Smooth muscle cell (in vitro differentiated cells): ENCODE results near the gene DLEU7. TPM values are rescaled to one million over a fixed set of nuclear protein-coding genes. Genes with fewer than 3 reads are reported as not detected.

Source experiments
- DNase-seq: peaks from one replicate; lab custom pipeline; 2025; ENCODE audit not compliant: unreplicated experiment; lab: John Stamatoyannopoulos, UW
- H2AFZ ChIP-seq: fragments of 200-600 bp; sonication (generic); 2 replicates; pipeline ENCODE4 v1.6.0; 2016; ENCODE audit warnings: antibody characterized with exemption, low read depth, mild to moderate bottlenecking
- H3F3A ChIP-seq: fragments of 200-600 bp; sonication (generic); 2 replicates; pipeline ENCODE4 v1.6.0; 2017; ENCODE audit warnings: antibody characterized with exemption, low read depth
- H3K27ac ChIP-seq: fragments of 200-600 bp; sonication (generic); 2 replicates; pipeline ENCODE4 v1.5.1; 2016; ENCODE audit warnings: low read depth, mild to moderate bottlenecking
- H3K27me3 ChIP-seq: fragments of 200-600 bp; sonication (generic); 2 replicates; pipeline ENCODE4 v1.6.1; 2016; ENCODE audit warnings: low read depth, mild to moderate bottlenecking
- H3K36me3 ChIP-seq: fragments of 200-600 bp; sonication (generic); 2 replicates; pipeline ENCODE4 v1.5.1; 2016; ENCODE audit warnings: low read depth
- H3K4me1 ChIP-seq: fragments of 200-600 bp; sonication (generic); 2 replicates; pipeline ENCODE4 v1.5.1; 2016; ENCODE audit warnings: low read depth
- H3K4me2 ChIP-seq: fragments of 200-600 bp; sonication (generic); 2 replicates; pipeline ENCODE4 v1.6.0; 2016; ENCODE audit warnings: mild to moderate bottlenecking
- H3K4me3 ChIP-seq: fragments of 200-600 bp; sonication (generic); 2 replicates; pipeline ENCODE4 v1.5.1; 2016; ENCODE audit warnings: mild to moderate bottlenecking
- H3K79me2 ChIP-seq: fragments of 200-600 bp; sonication (generic); 2 replicates; pipeline ENCODE4 v1.6.0; 2016; ENCODE audit warnings: low read depth, mild to moderate bottlenecking
- H3K9ac ChIP-seq: fragments of 200-600 bp; sonication (generic); 2 replicates; pipeline ENCODE4 v1.6.0; 2016; ENCODE audit warnings: low read depth
- H3K9me3 ChIP-seq: fragments of 200-600 bp; sonication (generic); replicated peaks from 2 replicates; pipeline ENCODE4 v1.5.1; 2016; ENCODE audit warnings: low read depth
- H4K20me1 ChIP-seq: fragments of 200-600 bp; sonication (generic); 2 replicates; pipeline ENCODE4 v1.6.0; 2016; ENCODE audit warnings: low read depth
- CTCF ChIP-seq: fragments of 200-600 bp; sonication (generic); IDR thresholded peaks from 2 replicates; pipeline ENCODE4 v1.5.1; 2017; ENCODE audit warnings: borderline replicate concordance, mild to moderate bottlenecking, antibody characterized with exemption; ENCODE audit not compliant: insufficient read depth, poor library complexity, severe bottlenecking
- WGBS: methylation state at CpG from one replicate; pipeline ENCODE4 v1.1.7; 2016; ENCODE audit warnings: low lambda C conversion rate; 5-methylcytosine and 5-hydroxymethylcytosine counted together
- polyA plus RNA-seq: library from polyadenylated mRNA; unstranded; fragments of >200 nt; fragmentation: Nextera tagmentation; extraction: Ambion mirVana; gene quantifications from 2 replicates; pipeline ENCODE4 v1.2.1, GENCODE V29; 2016
- total RNA-seq: library from RNA; depleted of rRNA; stranded (reverse); fragments of >200 nt; gene quantifications from 2 replicates; pipeline ENCODE4 v1.2.3, GENCODE V29; 2014

DLEU7 gene
- total and polyA plus RNA-seq, 2 experiments from 2014 or later: 1.8 TPM; not detected in 1

GRCh38 chr13:50812242-50812641, 31.2 kb downstream of the DLEU7 start:
- DNase-seq: no peak
- Histone ChIP-seq H3K9ac (no peak overlapping the region), H3K36me3 (no peaks in the 10 kb centered on the region), H3K4me3 (no peak overlapping the region), H2AFZ (no peak overlapping the region), H3K27me3 (peaks cover 5% of the 10 kb centered on the region), H3F3A (no peaks in the 10 kb centered on the region), H3K9me3 (no peaks in the 10 kb centered on the region), H3K4me2 (no peak overlapping the region), H4K20me1 (no peaks in the 10 kb centered on the region), H3K27ac (no peak overlapping the region), H3K4me1 (no peaks in the 10 kb centered on the region), H3K79me2 (no peaks in the 10 kb centered on the region)
- TF ChIP-seq CTCF: no peak
- 73% methylated on average over 4 of the region's 4 CpGs for WGBS

GRCh38 chr13:50810998-50811397, 32.5 kb downstream of the DLEU7 start:
- no peak overlapping the region for H2AFZ ChIP-seq
- no peak overlapping the region for H3K27ac ChIP-seq
- H4K20me1 ChIP-seq: no peaks in the 10 kb centered on the region
- no peak for TF ChIP-seq CTCF
- no peaks in the 10 kb centered on the region for H3K9me3 ChIP-seq
- H3K4me2 ChIP-seq: no peak overlapping the region
- H3K9ac ChIP-seq: no peak overlapping the region
- H3K79me2 ChIP-seq: no peaks in the 10 kb centered on the region
- no peaks in the 10 kb centered on the region for H3K36me3 ChIP-seq
- H3K27me3 ChIP-seq: no peaks in the 10 kb centered on the region
- WGBS: 94% methylated on average over 2 of the region's 2 CpGs
- DNase-seq: no peak
- H3F3A ChIP-seq: no peaks in the 10 kb centered on the region
- H3K4me1 ChIP-seq: no peaks in the 10 kb centered on the region
- no peak overlapping the region for H3K4me3 ChIP-seq

GRCh38 chr13:50810468-50810867, 33.0 kb downstream of the DLEU7 start:
- Histone ChIP-seq H2AFZ (no peak overlapping the region), H3F3A (no peaks in the 10 kb centered on the region), H3K4me2 (no peak overlapping the region), H3K9ac (no peak overlapping the region), H3K79me2 (no peaks in the 10 kb centered on the region), H3K4me1 (no peaks in the 10 kb centered on the region), H3K27ac (no peak overlapping the region), H3K9me3 (no peaks in the 10 kb centered on the region), H4K20me1 (no peaks in the 10 kb centered on the region), H3K36me3 (no peaks in the 10 kb centered on the region), H3K4me3 (no peak overlapping the region), H3K27me3 (no peaks in the 10 kb centered on the region)
- no peak for DNase-seq
- WGBS: 95% methylated on average over 4 of the region's 4 CpGs
- TF ChIP-seq CTCF: no peak
